ENCODE data around the gene CPED1. TPM values are rescaled to one million over a fixed set of nuclear protein-coding genes. Genes with fewer than 3 reads are reported as not detected.

CPED1 gene
- total and polyA plus RNA-seq, 11 donors: 3.6 to 51.2 (median 24.8) TPM

DNA sequence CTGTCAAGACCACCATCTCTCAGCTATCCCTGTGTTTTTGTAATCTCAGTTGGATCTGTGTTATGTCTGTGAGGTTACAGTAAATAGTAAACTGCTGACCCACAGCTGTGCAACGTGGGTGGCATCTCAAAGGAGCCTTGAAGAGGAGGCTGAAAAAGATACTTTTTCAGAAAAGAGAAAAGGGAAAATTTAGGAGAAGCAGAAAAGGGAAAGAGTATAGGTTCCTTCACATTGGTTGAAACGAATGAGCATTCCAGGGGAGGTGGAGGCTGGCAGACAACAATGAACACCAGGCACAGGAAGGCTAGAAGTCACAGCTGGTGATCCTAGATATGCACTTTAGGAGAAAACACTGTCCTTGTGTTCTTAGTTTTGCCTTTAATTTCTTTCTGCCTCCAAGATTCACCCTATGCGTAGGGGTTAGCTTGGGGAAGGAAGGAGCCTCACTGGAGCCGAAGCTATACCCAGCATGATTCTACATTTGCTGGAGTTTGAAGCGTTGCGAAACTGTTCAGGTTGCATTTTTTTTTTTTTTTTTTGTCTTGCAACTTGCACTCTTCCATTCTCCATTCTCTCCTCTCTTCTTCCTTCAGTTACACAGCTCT lies 18.3 kb downstream of the CPED1 start:
- peak overlapping the region in 7 of 12 donors; percentile 14 to 57 (median 39) for H3K27ac ChIP-seq
- peaks cover 0 to 4% (median 0%) of the 10 kb centered on the region in 12 donors for H3K9me3 ChIP-seq
- no peaks in the 10 kb centered on the region for H3K27me3 ChIP-seq
- WGBS, 4 donors: 58 to 77% (median 69%) methylated on average over 6 of the region's 6 CpGs
- no peaks in the 10 kb centered on the region for H3K36me3 ChIP-seq
- ATAC-seq (peak in 1 of 4 donors; percentile 6), DNase-seq (no peak)
- no peak overlapping the region for H3K4me3 ChIP-seq
- intact Hi-C loops (cut with DNase I): no loop called here
- TF ChIP-seq, protein P1, sequence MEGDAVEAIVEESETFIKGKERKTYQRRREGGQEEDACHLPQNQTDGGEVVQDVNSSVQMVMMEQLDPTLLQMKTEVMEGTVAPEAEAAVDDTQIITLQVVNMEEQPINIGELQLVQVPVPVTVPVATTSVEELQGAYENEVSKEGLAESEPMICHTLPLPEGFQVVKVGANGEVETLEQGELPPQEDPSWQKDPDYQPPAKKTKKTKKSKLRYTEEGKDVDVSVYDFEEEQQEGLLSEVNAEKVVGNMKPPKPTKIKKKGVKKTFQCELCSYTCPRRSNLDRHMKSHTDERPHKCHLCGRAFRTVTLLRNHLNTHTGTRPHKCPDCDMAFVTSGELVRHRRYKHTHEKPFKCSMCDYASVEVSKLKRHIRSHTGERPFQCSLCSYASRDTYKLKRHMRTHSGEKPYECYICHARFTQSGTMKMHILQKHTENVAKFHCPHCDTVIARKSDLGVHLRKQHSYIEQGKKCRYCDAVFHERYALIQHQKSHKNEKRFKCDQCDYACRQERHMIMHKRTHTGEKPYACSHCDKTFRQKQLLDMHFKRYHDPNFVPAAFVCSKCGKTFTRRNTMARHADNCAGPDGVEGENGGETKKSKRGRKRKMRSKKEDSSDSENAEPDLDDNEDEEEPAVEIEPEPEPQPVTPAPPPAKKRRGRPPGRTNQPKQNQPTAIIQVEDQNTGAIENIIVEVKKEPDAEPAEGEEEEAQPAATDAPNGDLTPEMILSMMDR (IDR thresholded peaks at IDR 0.05): no peak
- no peak for TF ChIP-seq POLR2A (IDR thresholded peaks at IDR 0.05)
- peaks cover 6 to 60% (median 31%) of the 10 kb centered on the region in 12 donors for H3K4me1 ChIP-seq

DNA sequence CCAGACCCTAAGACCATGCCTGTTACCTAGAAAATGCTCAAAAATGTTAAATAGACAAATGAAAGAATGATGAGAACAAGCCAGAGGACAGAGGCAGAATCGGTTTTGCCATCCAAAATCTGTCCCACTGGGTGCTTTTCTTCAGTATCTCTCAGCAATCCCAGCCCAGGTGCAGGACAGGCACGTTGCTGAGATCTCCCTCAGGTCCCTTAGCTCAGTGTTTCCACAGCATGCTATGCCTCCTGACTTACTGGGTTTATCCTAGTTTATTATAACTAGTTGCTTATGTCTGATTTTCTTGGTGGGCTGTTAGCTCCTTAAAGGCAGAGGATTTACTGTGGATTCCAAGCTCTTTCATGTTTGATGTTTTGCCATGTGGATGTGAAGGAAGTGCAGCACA lies 20.3 kb downstream of the CPED1 start:
- TF ChIP-seq, protein P1 (IDR thresholded peaks at IDR 0.05): no peak
- no peak for TF ChIP-seq POLR2A (IDR thresholded peaks at IDR 0.05)
- peaks cover 0 to 4% (median 0%) of the 10 kb centered on the region in 12 donors for H3K9me3 ChIP-seq
- H3K4me3 ChIP-seq: no peak overlapping the region
- no peaks in the 10 kb centered on the region for H3K27me3 ChIP-seq
- H3K4me1 ChIP-seq: peaks cover 5 to 59% (median 29%) of the 10 kb centered on the region in 12 donors
- H3K27ac ChIP-seq: no peak overlapping the region
- DNase-seq (no peak), ATAC-seq (no peak)
- 79 to 93% (median 89%) methylated on average over 2 of the region's 2 CpGs for WGBS, 4 donors
- H3K36me3 ChIP-seq: no peaks in the 10 kb centered on the region
- intact Hi-C loops (cut with DNase I): no loop called here

DNA sequence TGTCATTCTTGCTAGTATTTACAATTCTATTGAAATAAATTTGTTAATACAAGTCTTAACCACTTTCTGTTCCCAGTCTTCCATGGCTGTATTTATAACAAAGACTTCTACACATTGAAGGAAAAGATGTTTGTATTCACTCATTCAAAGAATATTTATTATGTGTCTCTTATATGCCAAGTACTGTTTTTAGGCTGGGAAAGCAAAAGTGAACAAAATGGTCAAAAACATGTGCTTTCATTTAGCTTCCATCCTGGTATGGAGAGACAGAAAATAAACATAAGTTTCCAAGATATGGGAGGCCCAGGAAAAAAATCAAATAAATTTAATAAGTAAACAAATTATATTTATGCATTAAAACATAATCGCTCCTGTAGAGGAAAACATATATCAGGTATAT lies 22.9 kb downstream of the CPED1 start:
- WGBS, 4 donors: 97 to 99% (median 98%) methylated on average over 1 of the region's 1 CpG
- no peak overlapping the region for H3K27ac ChIP-seq
- DNase-seq (no peak), ATAC-seq (no peak)
- TF ChIP-seq, protein P1 (IDR thresholded peaks at IDR 0.05): no peak
- TF ChIP-seq POLR2A (IDR thresholded peaks at IDR 0.05): no peak
- no peaks in the 10 kb centered on the region for H3K27me3 ChIP-seq
- peaks cover 0 to 10% (median 0%) of the 10 kb centered on the region in 9 donors for H3K36me3 ChIP-seq
- no peaks in the 10 kb centered on the region for H3K9me3 ChIP-seq
- no peak overlapping the region for H3K4me3 ChIP-seq
- intact Hi-C loops (cut with DNase I): no loop called here
- H3K4me1 ChIP-seq: peaks cover 5 to 59% (median 28%) of the 10 kb centered on the region in 12 donors

DNA sequence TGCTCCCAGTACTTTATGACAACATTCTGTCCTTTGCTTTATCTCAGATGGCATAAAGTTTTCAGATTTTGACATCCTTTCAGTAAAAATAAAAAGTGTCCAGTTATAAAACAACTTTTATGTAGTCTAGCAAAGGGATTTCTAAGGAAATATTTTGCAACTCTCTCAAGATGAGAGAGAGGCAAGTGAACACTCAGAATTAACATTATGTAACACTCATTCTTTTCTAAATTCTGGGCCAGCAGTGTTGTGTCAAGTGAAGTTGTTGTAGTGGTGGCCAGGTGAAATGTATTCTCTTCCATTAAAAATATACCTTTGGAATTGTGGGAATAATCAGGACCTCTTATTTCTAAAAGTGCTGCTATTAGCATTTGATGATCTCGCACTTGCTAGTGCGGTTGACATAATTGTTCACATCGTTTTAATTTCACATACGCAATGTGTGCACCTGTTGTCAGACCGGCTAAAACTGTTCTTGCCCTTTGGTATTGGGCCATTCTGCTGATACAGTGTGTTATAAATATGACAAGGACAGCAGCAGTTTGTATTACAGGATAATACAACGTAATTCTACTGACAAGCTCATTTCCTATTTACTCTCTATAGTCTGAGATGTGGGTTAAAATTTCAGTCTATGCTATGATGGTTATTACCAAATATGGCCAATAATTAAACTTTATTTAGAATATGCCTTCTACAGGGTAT lies 23.8 kb downstream of the CPED1 start:
- peak overlapping the region in 11 of 12 donors; percentile 4 to 57 (median 46) for H3K27ac ChIP-seq
- ATAC-seq (peak; percentile 57 to 72 (median 64)), DNase-seq (no peak)
- H3K4me1 ChIP-seq: peaks cover 0 to 56% (median 29%) of the 10 kb centered on the region in 12 donors
- WGBS, 4 donors: 49 to 64% (median 56%) methylated on average over 6 of the region's 6 CpGs
- H3K9me3 ChIP-seq: no peaks in the 10 kb centered on the region
- intact Hi-C loops (cut with DNase I): no loop called here
- H3K27me3 ChIP-seq: no peaks in the 10 kb centered on the region
- TF ChIP-seq, protein P1 (IDR thresholded peaks at IDR 0.05): no peak
- no peak for TF ChIP-seq POLR2A (IDR thresholded peaks at IDR 0.05)
- H3K36me3 ChIP-seq: peaks cover 0 to 14% (median 0%) of the 10 kb centered on the region in 9 donors
- peak overlapping the region in 3 of 12 donors; percentile 4 to 13 (median 8) for H3K4me3 ChIP-seq
